OCI-LY7 (cell line): ENCODE results near the gene XPO4. TPM values are rescaled to one million over a fixed set of nuclear protein-coding genes. Genes with fewer than 3 reads are reported as not detected.

Source experiments
- BruUV-seq: library from RNA; stranded (reverse); fragments of 400-500 nt; replicated peaks from 2 replicates; lab custom pipeline; 2021; lab: Mats Ljungman, UMichigan
- CTCF ChIA-PET: fragments of 300-600 bp; sonication (Branson Sonifier 250); formaldehyde crosslinking; loops from one replicate; lab custom pipeline; 2022; ENCODE audit warnings: antibody characterized with exemption; ENCODE audit not compliant: unreplicated experiment; lab: Charles Lee
- POLR2A ChIA-PET: fragments of 300-600 bp; sonication (Branson Sonifier 250); formaldehyde crosslinking; loops from one replicate; lab custom pipeline; 2022; ENCODE audit warnings: antibody characterized with exemption; lab: Charles Lee
- DNase-seq: peaks from one replicate; pipeline ENCODE4 v3.0.0-alpha.2; 2015; ENCODE audit warnings: low spot score
- H2AFZ ChIP-seq: fragments of 200-600 bp; sonication (generic), shearing (Covaris generic); 2 replicates; pipeline ENCODE4 v1.6.1; 2014; ENCODE audit warnings: mild to moderate bottlenecking, antibody characterized with exemption, low read length, moderate library complexity
- H3K27ac ChIP-seq: fragments of 200-600 bp; sonication (generic); 2 replicates; pipeline ENCODE4 v1.5.1; 2014; ENCODE audit warnings: mixed run types, low read depth, mild to moderate bottlenecking, moderate library complexity, low read length, inconsistent platforms; ENCODE audit not compliant: poor library complexity, severe bottlenecking
- H3K36me3 ChIP-seq: fragments of 200-600 bp; sonication (generic); 2 replicates; pipeline ENCODE4 v1.6.1; 2014; ENCODE audit warnings: mild to moderate bottlenecking, antibody characterized with exemption, low read length, moderate library complexity, mixed read lengths; ENCODE audit not compliant: insufficient read depth
- H3K4me1 ChIP-seq: fragments of 200-600 bp; sonication (generic); 2 replicates; pipeline ENCODE4 v1.5.1; 2014; ENCODE audit warnings: mild to moderate bottlenecking, low read length; ENCODE audit not compliant: insufficient read depth, poor library complexity, severe bottlenecking
- H3K4me2 ChIP-seq: fragments of 200-600 bp; sonication (generic); 2 replicates; pipeline ENCODE4 v1.6.1; 2014; ENCODE audit warnings: mild to moderate bottlenecking, low read length
- H3K4me3 ChIP-seq: fragments of 200-600 bp; sonication (generic); 2 replicates; pipeline ENCODE4 v1.5.1; 2014; ENCODE audit warnings: mild to moderate bottlenecking, low read depth, low read length; ENCODE audit not compliant: poor library complexity, severe bottlenecking
- H3K79me2 ChIP-seq: fragments of 200-600 bp; sonication (generic); 2 replicates; pipeline ENCODE4 v1.6.1; 2016; ENCODE audit warnings: low read depth, mild to moderate bottlenecking, low read length, moderate library complexity, mixed read lengths; ENCODE audit not compliant: insufficient read depth
- H3K9me2 ChIP-seq: fragments of 200-600 bp; sonication (generic); 2 replicates; pipeline ENCODE4 v1.6.1; 2016; ENCODE audit warnings: mild to moderate bottlenecking, low read length, mixed read lengths; ENCODE audit not compliant: insufficient read depth
- H3K9me3 ChIP-seq: fragments of 200-600 bp; sonication (generic); 2 replicates; pipeline ENCODE4 v1.6.1; 2014; ENCODE audit warnings: mild to moderate bottlenecking, mixed run types, low read length, mixed read lengths
- H4K20me1 ChIP-seq: fragments of 200-600 bp; sonication (generic); 2 replicates; pipeline ENCODE4 v1.6.1; 2014; ENCODE audit warnings: mild to moderate bottlenecking, antibody characterized with exemption, low read length, moderate library complexity, mixed read lengths; ENCODE audit not compliant: insufficient read depth
- CTCF ChIP-seq: fragments of 200-600 bp; sonication (generic); conservative IDR thresholded peaks from 2 replicates; pipeline ENCODE4 v1.5.1; 2014; ENCODE audit warnings: mild to moderate bottlenecking, antibody characterized with exemption, low read length, moderate library complexity, mixed read lengths
- EZH2phosphoT487 ChIP-seq: fragments of 200-600 bp; sonication (generic); IDR thresholded peaks from 2 replicates; pipeline ENCODE4 v1.6.1; 2018; ENCODE audit warnings: low read depth, borderline replicate concordance, mild to moderate bottlenecking, mixed run types, antibody characterized with exemption, low read length, moderate library complexity, mixed read lengths
- intact Hi-C: fragments of 100-400 bp; cut with micrococcal nuclease; formaldehyde crosslinking; loops from one replicate; pipeline ENCODE4 v1.10.0; 2022; ENCODE audit not compliant: unreplicated experiment
- total RNA-seq, 2 experiments: library from RNA; depleted of rRNA in 1 of 2; stranded (reverse); fragments of >200 nt in 1 of 2; shearing (Covaris generic) in 1 of 2; gene quantifications; 2 replicates each; pipeline ENCODE4 v1.2.3, GENCODE V29; 2014 to 2022

The XPO4 gene
- total RNA-seq, 2 experiments from 2014 or later: 20.6 to 26.9 TPM

GRCh38 chr13:20819715-20820114, 82.8 kb downstream of the XPO4 start:
- intact Hi-C loops: no loop called here
- no peak for DNase-seq
- Histone ChIP-seq H3K4me2 (no peak overlapping the region), H3K4me1 (no peaks in the 10 kb centered on the region), H3K9me2 (no peaks in the 10 kb centered on the region), H3K9me3 (no peaks in the 10 kb centered on the region), H3K79me2 (no peaks in the 10 kb centered on the region; the same call in 1 of the 2 replicates), H3K27ac (no peak overlapping the region), H3K4me3 (no peak overlapping the region), H3K36me3 (peaks cover 78% of the 10 kb centered on the region), H2AFZ (no peak overlapping the region), H4K20me1 (no peaks in the 10 kb centered on the region)
- ChIA-PET CTCF (no interaction called here), POLR2A (interaction anchor here (1.5 to 1.7 kb wide), 2 partner anchors 9 to 10 kb away, joined by 5 to 9 read pairs; no protein-coding TSS in a partner anchor)
- BruUV-seq: no TSS peak
- TF ChIP-seq EZH2phosphoT487 (no peak), CTCF (no peak)

GRCh38 chr13:20815464-20815863, 87.1 kb downstream of the XPO4 start:
- Histone ChIP-seq H3K4me2 (no peak overlapping the region), H3K4me1 (no peaks in the 10 kb centered on the region), H3K36me3 (peaks cover 83% of the 10 kb centered on the region), H3K9me3 (no peaks in the 10 kb centered on the region), H2AFZ (no peak overlapping the region), H4K20me1 (no peaks in the 10 kb centered on the region), H3K9me2 (no peaks in the 10 kb centered on the region), H3K27ac (no peak overlapping the region), H3K4me3 (no peak overlapping the region), H3K79me2 (no peaks in the 10 kb centered on the region; the same call in none of the 2 replicates)
- CTCF ChIA-PET: no interaction called here
- BruUV-seq: no TSS peak
- POLR2A ChIA-PET: no interaction called here
- intact Hi-C loops: no loop called here
- TF ChIP-seq CTCF: no peak
- no peak for TF ChIP-seq EZH2phosphoT487
- DNase-seq: no peak

GRCh38 chr13:20814224-20814910, 88.2 kb downstream of the XPO4 start:
- no peak overlapping the region for H3K4me2 ChIP-seq
- no TSS peak for BruUV-seq
- H3K36me3 ChIP-seq: peaks cover 84% of the 10 kb centered on the region
- H3K9me2 ChIP-seq: no peaks in the 10 kb centered on the region
- H3K4me1 ChIP-seq: no peaks in the 10 kb centered on the region
- H2AFZ ChIP-seq: no peak overlapping the region
- ChIA-PET CTCF (no interaction called here), POLR2A (no interaction called here)
- no peak for TF ChIP-seq CTCF
- no peak for TF ChIP-seq EZH2phosphoT487
- H3K27ac ChIP-seq: no peak overlapping the region
- no peaks in the 10 kb centered on the region; the same call in none of the 2 replicates for H3K79me2 ChIP-seq
- H3K9me3 ChIP-seq: no peaks in the 10 kb centered on the region
- H4K20me1 ChIP-seq: no peaks in the 10 kb centered on the region
- no peak for DNase-seq
- intact Hi-C loops: no loop called here
- no peak overlapping the region for H3K4me3 ChIP-seq
